Measurements from ENCODE around the gene GRHPR. TPM values are rescaled to one million over a fixed set of nuclear protein-coding genes. Genes with fewer than 3 reads are reported as not detected.

The GRHPR gene
- polyA plus RNA-seq, 1 donor from 2014 or later: 128 TPM

DNA sequence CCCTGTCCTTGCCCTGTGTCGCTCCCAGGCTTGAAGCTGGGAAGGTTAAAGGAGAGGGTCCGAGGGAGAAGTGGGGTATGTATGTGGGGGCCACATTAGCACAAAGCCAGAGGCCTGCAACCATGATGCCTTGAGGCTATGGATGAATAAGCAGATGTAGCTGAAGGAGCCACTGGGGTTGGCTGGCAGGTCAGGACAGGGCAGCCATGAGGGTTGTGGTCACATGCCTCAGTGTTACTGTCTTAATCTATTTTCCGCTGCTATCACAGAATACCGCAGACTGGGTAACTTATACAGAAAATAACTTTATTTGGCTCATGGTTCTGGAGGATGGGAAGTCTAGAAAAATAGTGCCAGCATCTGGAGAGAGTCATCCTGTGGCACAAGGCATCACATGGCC lies 9.2 kb upstream of the GRHPR start:
- Histone ChIP-seq H3K9ac (ENCODE audit: low read length) (no peak overlapping the region), H3K4me2 (ENCODE audit: low read length) (no peak overlapping the region), H3K36me3 (ENCODE audit: insufficient read depth, low read length) (no peaks in the 10 kb centered on the region), H3K27ac (ENCODE audit: low read length) (no peak overlapping the region), H3K4me3 (ENCODE audit: low read length) (no peak overlapping the region), H3K79me2 (replicated peaks; ENCODE audit: insufficient read depth, low read length) (no peaks in the 10 kb centered on the region), H3F3A (ENCODE audit: insufficient read depth, low read length, poor library complexity, severe bottlenecking) (no peaks in the 10 kb centered on the region), H3K27me3 (ENCODE audit: insufficient read depth, low read depth, low read length) (no peaks in the 10 kb centered on the region), H4K20me1 (ENCODE audit: insufficient read depth) (no peaks in the 10 kb centered on the region), H3K9me3 (ENCODE audit: low read length) (no peaks in the 10 kb centered on the region), H2AFZ (ENCODE audit: low read depth, low read length) (no peak overlapping the region), H3K9me2 (ENCODE audit: insufficient read depth, low read length) (no peaks in the 10 kb centered on the region)
- TF ChIP-seq SMC3 (conservative IDR thresholded peaks at IDR 0.05; ENCODE audit: poor library complexity) (no peak), CTCF (IDR thresholded peaks at IDR 0.05; ENCODE audit: poor library complexity, severe bottlenecking) (no peak), POLR2AphosphoS5 (IDR thresholded peaks at IDR 0.05) (no peak), EP300 (conservative IDR thresholded peaks at IDR 0.05; ENCODE audit: poor library complexity, severe bottlenecking) (no peak), MXI1 (conservative IDR thresholded peaks at IDR 0.05; ENCODE audit: poor library complexity, severe bottlenecking) (no peak), RAD21 (conservative IDR thresholded peaks at IDR 0.05) (no peak), REST (IDR thresholded peaks at IDR 0.05; ENCODE audit: borderline replicate concordance) (no peak), TAF1 (IDR thresholded peaks at IDR 0.05; ENCODE audit: low read depth) (no peak), EZH2 (IDR thresholded peaks at IDR 0.05; ENCODE audit: borderline replicate concordance, insufficient read depth, low read length, poor library complexity, severe bottlenecking) (no peak)

DNA sequence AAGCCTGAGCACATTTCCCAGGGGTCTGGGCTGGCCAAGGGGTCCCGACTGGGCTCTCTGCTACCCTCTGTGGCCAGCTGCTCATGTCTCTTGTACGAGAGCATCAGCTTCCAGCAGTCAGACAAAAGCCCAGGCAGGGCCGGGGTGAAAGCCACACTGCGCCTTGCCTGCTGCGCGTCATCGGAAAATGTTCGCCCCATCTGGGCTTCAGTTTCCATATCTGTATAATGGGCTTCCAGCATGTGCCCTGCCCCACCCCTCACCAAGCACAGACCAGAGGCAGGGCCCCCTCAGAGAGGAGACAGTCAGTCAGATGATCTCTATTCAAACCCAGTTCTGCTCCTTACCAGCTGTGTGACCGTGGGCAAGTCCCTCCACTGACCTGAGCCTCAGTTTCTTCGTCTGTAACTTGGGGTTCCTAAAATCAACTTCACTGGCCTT lies 8.0 kb upstream of the GRHPR start:
- Histone ChIP-seq H3F3A (ENCODE audit: insufficient read depth, low read length, poor library complexity, severe bottlenecking) (no peaks in the 10 kb centered on the region), H3K4me2 (ENCODE audit: low read length) (no peak overlapping the region), H3K9me2 (ENCODE audit: insufficient read depth, low read length) (no peaks in the 10 kb centered on the region), H3K9me3 (ENCODE audit: low read length) (no peaks in the 10 kb centered on the region), H3K4me3 (ENCODE audit: low read length) (no peak overlapping the region), H3K36me3 (ENCODE audit: insufficient read depth, low read length) (no peaks in the 10 kb centered on the region), H3K27ac (ENCODE audit: low read length) (no peak overlapping the region), H3K27me3 (ENCODE audit: insufficient read depth, low read depth, low read length) (no peaks in the 10 kb centered on the region), H2AFZ (ENCODE audit: low read depth, low read length) (no peak overlapping the region), H3K79me2 (replicated peaks; ENCODE audit: insufficient read depth, low read length) (no peaks in the 10 kb centered on the region), H3K9ac (ENCODE audit: low read length) (no peak overlapping the region), H4K20me1 (ENCODE audit: insufficient read depth) (no peaks in the 10 kb centered on the region)
- TF ChIP-seq MXI1 (conservative IDR thresholded peaks at IDR 0.05; ENCODE audit: poor library complexity, severe bottlenecking): no peak
- no peak for TF ChIP-seq RAD21 (conservative IDR thresholded peaks at IDR 0.05)
- no peak for TF ChIP-seq CTCF (IDR thresholded peaks at IDR 0.05; ENCODE audit: poor library complexity, severe bottlenecking)
- no peak for TF ChIP-seq TAF1 (IDR thresholded peaks at IDR 0.05; ENCODE audit: low read depth)
- no peak for TF ChIP-seq REST (IDR thresholded peaks at IDR 0.05; ENCODE audit: borderline replicate concordance)
- TF ChIP-seq SMC3 (conservative IDR thresholded peaks at IDR 0.05; ENCODE audit: poor library complexity): no peak
- no peak for TF ChIP-seq EZH2 (IDR thresholded peaks at IDR 0.05; ENCODE audit: borderline replicate concordance, insufficient read depth, low read length, poor library complexity, severe bottlenecking)
- no peak for TF ChIP-seq EP300 (conservative IDR thresholded peaks at IDR 0.05; ENCODE audit: poor library complexity, severe bottlenecking)
- no peak for TF ChIP-seq POLR2AphosphoS5 (IDR thresholded peaks at IDR 0.05)
